Panc1 (cell line): ENCODE measurements around the gene CALHM6. TPM values are rescaled to one million over a fixed set of nuclear protein-coding genes. Genes with fewer than 3 reads are reported as not detected.

ENCODE experiments used
- ATAC-seq: fragments of 200-7000 bp; cut with Tn5 transposase; 2 replicates; pipeline ENCODE4 v1.9.1; 2020; ENCODE audit warnings: mild to moderate bottlenecking, moderate library complexity
- BruUV-seq: library from RNA; stranded (reverse); fragments of 400-500 nt; replicated peaks from 2 replicates; lab custom pipeline; 2021; lab: Mats Ljungman, UMichigan
- CTCF ChIA-PET: fragments of 300-600 bp; sonication (Branson Sonifier 250); formaldehyde crosslinking; loops from one replicate; lab custom pipeline; 2022; ENCODE audit warnings: antibody characterized with exemption; lab: Charles Lee
- POLR2A ChIA-PET: fragments of 300-600 bp; sonication (Branson Sonifier 250); formaldehyde crosslinking; loops from one replicate; lab custom pipeline; 2022; ENCODE audit warnings: antibody characterized with exemption; lab: Charles Lee
- DNase-seq: peaks from one replicate; pipeline ENCODE4 v3.0.0-alpha.2; 2010; ENCODE audit warnings: low read depth, low spot score
- H3K27ac ChIP-seq: 2 replicates; pipeline ENCODE4 v1.5.1; 2011; ENCODE audit warnings: mild to moderate bottlenecking, low read length, inconsistent platforms
- H3K27me3 ChIP-seq: fragments of 200-500 bp; sonication (Bioruptor generic); 2 replicates; pipeline ENCODE4 v1.6.0; 2014; ENCODE audit warnings: low read length, inconsistent platforms; ENCODE audit not compliant: control insufficient read depth, insufficient read depth
- H3K36me3 ChIP-seq: fragments of 200-500 bp; sonication (Bioruptor generic); 2 replicates; pipeline ENCODE4 v1.5.1; 2014; ENCODE audit warnings: inconsistent platforms, mild to moderate bottlenecking, low read length, moderate library complexity; ENCODE audit not compliant: control insufficient read depth, insufficient read depth
- H3K4me1 ChIP-seq: 2 replicates; pipeline ENCODE4 v1.5.1; 2011; ENCODE audit warnings: inconsistent platforms, mild to moderate bottlenecking, low read length, moderate library complexity; ENCODE audit not compliant: control insufficient read depth, insufficient read depth
- H3K4me3 ChIP-seq, 2 experiments: 2 replicates each; pipeline ENCODE4 v1.5.1; 2011 to 2012; ENCODE audit warnings: low read depth in 2 of 2, low read length in 2 of 2, mild to moderate bottlenecking in 2 of 2, inconsistent platforms in 1 of 2, moderate library complexity in 1 of 2
- H3K9me3 ChIP-seq: fragments of 200-500 bp; sonication (Bioruptor generic); 2 replicates; pipeline ENCODE4 v1.5.1; 2014; ENCODE audit warnings: low read depth, mild to moderate bottlenecking, inconsistent platforms, low read length, moderate library complexity; ENCODE audit not compliant: control insufficient read depth, insufficient read depth
- CTCF ChIP-seq: fragments of 450-650 bp; IDR thresholded peaks from 2 replicates; pipeline ENCODE4 v1.5.1; 2017; ENCODE audit warnings: mild to moderate bottlenecking
- POLR2AphosphoS5 ChIP-seq: IDR thresholded peaks from 2 replicates; pipeline ENCODE4 v1.6.1; 2012; ENCODE audit warnings: mild to moderate bottlenecking, low read depth, low read length, moderate library complexity
- REST ChIP-seq, 2 experiments: IDR thresholded peaks; 2 replicates each; pipeline ENCODE4 v1.6.1; 2011 to 2012; ENCODE audit warnings: low read depth in 2 of 2, control low read depth in 1 of 2, low read length in 1 of 2, mild to moderate bottlenecking in 1 of 2, moderate library complexity in 1 of 2; ENCODE audit not compliant: insufficient read depth in 1 of 2
- SIN3A ChIP-seq: IDR thresholded peaks from 2 replicates; pipeline ENCODE4 v1.6.1; 2012; ENCODE audit warnings: low read depth, mild to moderate bottlenecking, low read length, moderate library complexity, borderline replicate concordance; ENCODE audit not compliant: insufficient read depth
- TCF7L2 ChIP-seq: IDR thresholded peaks from 2 replicates; pipeline ENCODE4 v1.6.1; 2011; ENCODE audit warnings: mild to moderate bottlenecking, low read depth, low read length, inconsistent platforms
- in situ Hi-C: cut with HindIII; loops from 2 replicates; pipeline ENCODE4 v1.10.0; 2016; ENCODE audit warnings: low sequenced_read_pairs, low pct_unique_long_range_greater_than_20kb
- intact Hi-C: fragments of 100-400 bp; cut with micrococcal nuclease; formaldehyde crosslinking; loops from one replicate; pipeline ENCODE4 v1.10.0; 2022; ENCODE audit not compliant: unreplicated experiment
- total RNA-seq: library from RNA; stranded (reverse); gene quantifications from one replicate; pipeline ENCODE4 v1.2.1, GENCODE V29; 2021; ENCODE audit not compliant: unreplicated experiment

Gene CALHM6
- total RNA-seq, 1 experiment from 2014 or later: not detected

- no peak for ATAC-seq
- Histone ChIP-seq H3K4me3 (no peak overlapping the region), H3K27me3 (0 out of 2 replicates have a peak, but pooled peaks cover 13% of the 10 kb centered on the region), H3K9me3 (no peaks in the 10 kb centered on the region), H3K36me3 (no peaks in the 10 kb centered on the region), H3K27ac (no peak overlapping the region), H3K4me1 (no peaks in the 10 kb centered on the region)
- no TSS peak for BruUV-seq
- DNase-seq: no peak
- ChIA-PET CTCF (no interaction called here), POLR2A (no interaction called here)
- in situ Hi-C loops (no loop called here), intact Hi-C loops (no loop called here)
- no peak for TF ChIP-seq CTCF
- no peak for TF ChIP-seq SIN3A
- no peak for TF ChIP-seq TCF7L2
Measured at GRCh38 chr6:116476002-116476678, 15.0 kb downstream of the CALHM6 start.

- TF ChIP-seq REST (IDR thresholded peaks at IDR 0.05; ENCODE audit: insufficient read depth in 1 of 2, low read depth in 2 of 2, low read length in 1 of 2) (no peak), TCF7L2 (no peak), SIN3A (no peak), CTCF (no peak), POLR2AphosphoS5 (no peak)
- no peak overlapping the region for H3K27ac ChIP-seq
- no peaks in the 10 kb centered on the region for H3K4me1 ChIP-seq
- no peak for DNase-seq
- no peaks in the 10 kb centered on the region for H3K36me3 ChIP-seq
- ChIA-PET CTCF (no interaction called here), POLR2A (no interaction called here)
- intact Hi-C loops (no loop called here), in situ Hi-C loops (no loop called here)
- no TSS peak for BruUV-seq
- H3K27me3 ChIP-seq: peaks cover 7% of the 10 kb centered on the region
- no peaks in the 10 kb centered on the region for H3K9me3 ChIP-seq
- ATAC-seq: no peak
- H3K4me3 ChIP-seq: no peak overlapping the region
Measured at GRCh38 chr6:116482780-116483179, 21.6 kb downstream of the CALHM6 start.
